HFF-Myc (cell line): Measurements from ENCODE around the gene TWIST2.

Experiments used
- DNase-seq: peaks from one replicate; pipeline ENCODE4 v3.0.0-alpha.2; 2011; ENCODE audit warnings: low read depth; ENCODE audit errors: extremely low read depth
- H3K4me3 ChIP-seq: replicated peaks from 2 replicates; pipeline ENCODE4 v1.5.1; 2011; ENCODE audit warnings: low read depth, mild to moderate bottlenecking, control low read depth, low read length
- TF ChIP-seq, protein P1 (sequence below): IDR thresholded peaks from 2 replicates; pipeline ENCODE4 v1.5.1; 2012; ENCODE audit warnings: mild to moderate bottlenecking, low read depth, low read length, control low read depth; ENCODE audit errors: missing control alignments

The TWIST2 gene

DNA sequence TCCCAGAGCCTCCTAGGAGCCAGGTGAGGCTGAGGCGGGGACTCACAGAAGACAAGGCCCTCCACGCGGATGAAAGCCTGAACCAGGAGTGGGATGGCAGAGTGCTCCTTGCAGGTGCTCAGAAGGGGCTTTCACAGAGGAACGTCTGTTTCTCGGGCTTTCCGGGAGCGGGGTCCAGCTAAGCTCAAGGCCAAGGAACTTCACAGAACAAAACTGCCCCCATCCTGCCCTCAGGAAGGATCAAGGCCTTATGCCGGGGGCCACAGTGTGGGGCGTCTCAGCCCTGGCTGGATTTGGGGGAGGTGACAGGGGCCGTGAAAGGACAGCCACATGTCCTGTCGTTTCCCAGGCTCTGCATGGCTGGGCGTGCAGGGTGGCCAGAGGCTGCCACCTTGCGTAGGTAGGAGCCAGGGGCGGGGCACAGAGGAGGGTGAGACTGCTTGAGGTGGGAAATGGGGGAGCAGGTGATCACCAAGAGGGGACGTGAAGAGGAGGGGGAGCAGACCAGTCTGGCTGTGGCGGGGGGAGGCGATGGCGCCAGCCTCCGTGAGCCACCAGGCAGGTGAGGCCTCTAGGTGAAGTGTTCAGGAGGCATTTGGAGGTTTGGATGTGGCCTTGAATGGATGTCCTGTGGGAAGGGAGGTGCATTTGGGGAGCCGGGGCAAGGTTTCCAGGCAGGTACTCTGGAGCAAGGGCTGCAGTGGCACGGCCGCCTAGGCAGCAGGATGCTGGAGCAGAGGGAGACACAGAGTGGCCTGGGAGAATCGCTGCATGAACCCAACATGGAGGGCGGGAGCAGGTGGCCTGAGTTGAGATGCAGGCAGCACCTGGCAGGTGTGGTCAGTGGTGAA is 79.1 kb downstream of the TWIST2 start:
- no peak overlapping the region for H3K4me3 ChIP-seq
- DNase-seq = no peak

DNA sequence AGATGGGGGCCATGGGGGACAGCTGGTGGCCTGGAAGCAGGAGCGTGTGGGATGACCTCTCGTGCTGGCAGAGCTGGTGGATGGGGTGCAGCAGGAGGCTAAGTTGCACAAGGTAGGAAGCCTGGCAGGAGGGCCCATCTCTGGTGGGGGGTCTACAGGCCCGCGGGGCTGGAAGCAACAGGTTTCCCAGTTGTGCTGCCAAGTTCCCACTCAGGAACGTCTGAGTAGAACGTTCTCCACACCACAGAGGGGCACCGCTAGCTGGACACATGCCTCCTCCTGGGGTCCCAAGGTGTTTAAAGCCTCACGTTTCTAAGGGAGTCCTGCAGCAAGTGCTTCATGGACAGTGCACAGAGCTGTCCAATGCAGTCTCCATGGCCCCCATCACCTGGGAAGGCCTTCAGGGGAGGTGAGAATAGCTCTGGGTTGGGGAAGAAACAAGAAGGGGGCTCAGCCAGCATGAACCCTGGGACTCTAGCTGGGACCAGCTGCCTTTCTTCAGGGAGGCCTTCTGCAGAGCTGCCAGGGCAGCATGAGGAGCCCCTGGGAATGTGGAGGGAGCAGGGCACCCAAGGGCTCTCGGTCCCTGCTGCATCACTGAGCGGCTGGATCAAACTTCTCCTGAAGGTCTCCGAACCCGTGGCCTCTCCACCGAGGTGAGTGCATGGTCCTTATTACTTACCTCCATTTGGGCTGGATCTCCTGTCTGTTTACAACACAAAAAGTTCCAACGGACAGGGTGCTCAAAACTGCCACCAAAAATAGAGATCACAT is 80.0 kb downstream of the TWIST2 start:
- TF ChIP-seq, protein P1, sequence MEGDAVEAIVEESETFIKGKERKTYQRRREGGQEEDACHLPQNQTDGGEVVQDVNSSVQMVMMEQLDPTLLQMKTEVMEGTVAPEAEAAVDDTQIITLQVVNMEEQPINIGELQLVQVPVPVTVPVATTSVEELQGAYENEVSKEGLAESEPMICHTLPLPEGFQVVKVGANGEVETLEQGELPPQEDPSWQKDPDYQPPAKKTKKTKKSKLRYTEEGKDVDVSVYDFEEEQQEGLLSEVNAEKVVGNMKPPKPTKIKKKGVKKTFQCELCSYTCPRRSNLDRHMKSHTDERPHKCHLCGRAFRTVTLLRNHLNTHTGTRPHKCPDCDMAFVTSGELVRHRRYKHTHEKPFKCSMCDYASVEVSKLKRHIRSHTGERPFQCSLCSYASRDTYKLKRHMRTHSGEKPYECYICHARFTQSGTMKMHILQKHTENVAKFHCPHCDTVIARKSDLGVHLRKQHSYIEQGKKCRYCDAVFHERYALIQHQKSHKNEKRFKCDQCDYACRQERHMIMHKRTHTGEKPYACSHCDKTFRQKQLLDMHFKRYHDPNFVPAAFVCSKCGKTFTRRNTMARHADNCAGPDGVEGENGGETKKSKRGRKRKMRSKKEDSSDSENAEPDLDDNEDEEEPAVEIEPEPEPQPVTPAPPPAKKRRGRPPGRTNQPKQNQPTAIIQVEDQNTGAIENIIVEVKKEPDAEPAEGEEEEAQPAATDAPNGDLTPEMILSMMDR = no peak
- no peak overlapping the region for H3K4me3 ChIP-seq
- DNase-seq = no peak

More for the DNA sequence above, 79.1 kb downstream of the TWIST2 start:
- TF ChIP-seq, protein P1 = no peak

DNA sequence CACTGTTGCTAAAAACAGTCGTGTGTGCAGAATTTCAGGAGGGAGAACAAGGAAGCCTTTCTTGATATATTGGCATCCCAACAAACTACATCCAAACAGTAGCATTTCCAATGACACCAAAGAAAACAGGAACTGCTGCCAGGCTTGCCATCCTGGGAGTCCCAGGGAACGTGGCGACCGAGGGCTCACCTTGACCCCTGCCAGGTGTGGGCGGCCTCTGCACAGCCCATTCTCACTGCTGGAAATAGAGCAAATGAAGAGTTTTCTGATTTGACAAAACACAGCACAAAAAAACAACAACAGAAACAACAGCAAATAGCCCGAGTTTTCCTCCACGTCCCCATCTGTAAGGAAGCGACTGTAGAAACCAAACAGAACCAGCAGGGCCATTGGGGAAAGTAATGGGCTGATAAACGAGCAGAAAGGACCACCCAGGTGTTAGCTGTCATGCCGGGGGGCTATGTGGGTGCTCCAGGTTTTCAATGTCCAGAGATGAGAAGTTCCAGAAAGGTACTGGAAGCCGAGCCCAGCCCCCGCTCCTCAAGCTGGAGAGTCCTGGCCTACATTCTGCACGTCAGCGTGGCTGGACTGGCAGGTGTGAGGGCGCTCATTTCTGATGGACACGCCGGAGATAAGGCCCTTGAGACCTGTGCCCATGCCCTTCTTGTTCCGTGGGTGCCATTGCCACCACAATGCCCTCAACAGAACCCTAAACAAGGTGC is 80.8 kb downstream of the TWIST2 start:
- DNase-seq = no peak
- no peak overlapping the region for H3K4me3 ChIP-seq
- TF ChIP-seq, protein P1 = no peak

GRCh38 chr2:238929242-238930081 is 81.6 kb downstream of the TWIST2 start:
- no peak for DNase-seq
- TF ChIP-seq, protein P1 = no peak
- no peak overlapping the region for H3K4me3 ChIP-seq

DNA sequence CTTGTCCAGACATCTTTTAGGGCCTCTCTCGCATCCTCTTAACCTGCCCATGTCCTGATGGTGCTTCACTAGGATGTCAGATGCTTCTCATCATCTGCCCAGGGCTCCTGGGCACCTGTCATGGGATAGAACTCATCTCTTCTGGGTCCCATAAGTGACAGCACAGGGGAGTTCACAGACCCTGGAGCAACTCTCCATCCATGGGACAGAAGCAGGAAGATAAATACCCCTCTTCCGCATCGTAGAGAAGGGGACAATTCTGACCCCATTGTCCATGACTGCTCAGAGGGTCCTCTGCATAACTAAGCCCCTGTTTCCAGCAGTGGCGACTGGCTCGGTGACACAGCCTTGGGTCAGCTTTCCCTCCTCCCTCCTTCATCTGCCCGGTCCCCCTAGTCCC is 82.3 kb downstream of the TWIST2 start:
- DNase-seq = no peak
- H3K4me3 ChIP-seq = no peak overlapping the region
- TF ChIP-seq, protein P1 = no peak
